HepG2 (cell line): ENCODE measurements around the gene MYO10. TPM values are rescaled to one million over a fixed set of nuclear protein-coding genes. Genes with fewer than 3 reads are reported as not detected.

Source experiments
- ATAC-seq: fragments of 200-7000 bp; cut with Tn5 transposase; 3 replicates; pipeline ENCODE4 v1.9.1; 2020; ENCODE audit warnings: mild to moderate bottlenecking, moderate library complexity
- BruUV-seq: library from RNA; stranded (reverse); fragments of 400-500 nt; replicated peaks from 2 replicates; lab custom pipeline; 2021; lab: Mats Ljungman, UMichigan
- CTCF ChIA-PET: fragments of 300-600 bp; formaldehyde crosslinking; extraction: SDS; loops from one replicate; lab custom pipeline; 2021; ENCODE audit warnings: low total read pairs, inconsistent platforms, low intra/inter-chr PET ratio; lab: Yijun Ruan, JAX
- POLR2A ChIA-PET: fragments of 350-600 bp; sonication (Branson Sonifier 250); formaldehyde crosslinking; loops from one replicate; lab custom pipeline; 2020; ENCODE audit warnings: antibody characterized with exemption, inconsistent platforms; lab: Yijun Ruan, JAX
- DNase-seq: peaks from one replicate; pipeline ENCODE4 v3.0.0-alpha.2; 2015; ENCODE audit warnings: low spot score
- FAIRE-seq: peaks from 3 replicates; lab custom pipeline; 2011; peaks lifted over from hg19 to GRCh38; lab: Jason Lieb, UNC
- H2AFZ ChIP-seq: one replicate; pipeline ENCODE4 v1.6.1; 2011; ENCODE audit warnings: low read length, inconsistent platforms
- H3K27ac ChIP-seq: fragments of 300-600 bp; 3 replicates; pipeline ENCODE4 v1.8.0; 2011; ENCODE audit warnings: mixed run types, mild to moderate bottlenecking, mixed read lengths, low read length, inconsistent platforms; ENCODE audit not compliant: insufficient read depth; ENCODE audit errors: extremely low read length
- H3K27me3 ChIP-seq, 2 experiments: fragments of 200-600 bp in 1 of 2; 2 replicates in 1 of 2; 3 replicates in 1 of 2; pipeline versions ENCODE4 v1.6.0 to v1.8.0; 2011; ENCODE audit warnings: low read length in 2 of 2, mild to moderate bottlenecking in 2 of 2, moderate library complexity in 2 of 2, inconsistent platforms in 1 of 2; ENCODE audit not compliant: insufficient read depth in 2 of 2, control insufficient read depth in 1 of 2
- H3K36me3 ChIP-seq, 2 experiments: fragments of 200-600 bp in 1 of 2; replicated peaks in 1 of 2; 2 replicates in 1 of 2; 3 replicates in 1 of 2; pipeline versions ENCODE4 v1.5.1 to v1.8.0; 2011; ENCODE audit warnings: low read length in 2 of 2, inconsistent platforms in 1 of 2; ENCODE audit not compliant: insufficient read depth in 2 of 2, control insufficient read depth in 1 of 2
- H3K4me1 ChIP-seq: 2 replicates; pipeline ENCODE4 v1.5.1; 2012; ENCODE audit warnings: low read length, inconsistent platforms; ENCODE audit not compliant: insufficient read depth
- H3K4me2 ChIP-seq: 2 replicates; pipeline ENCODE4 v1.6.0; 2011; ENCODE audit warnings: low read depth, low read length, inconsistent platforms
- H3K4me3 ChIP-seq, 3 experiments: fragments of 200-600 bp in 1 of 3; sonication (generic), shearing (Covaris generic) in 1 of 3; replicated peaks in 1 of 3; 2 replicates each; pipeline ENCODE4 v1.5.1; 2011 to 2016; ENCODE audit warnings: low read length in 3 of 3, inconsistent platforms in 2 of 3, low read depth in 2 of 3, mild to moderate bottlenecking in 2 of 3, control low read depth in 1 of 3, mixed read lengths in 1 of 3; ENCODE audit not compliant: insufficient read depth in 1 of 3
- H3K79me2 ChIP-seq: one replicate; pipeline ENCODE4 v1.6.1; 2011; ENCODE audit warnings: low read length, inconsistent platforms; ENCODE audit not compliant: insufficient read depth
- H3K9ac ChIP-seq: 2 replicates; pipeline ENCODE4 v1.6.0; 2011; ENCODE audit warnings: mild to moderate bottlenecking, low read depth, low read length, inconsistent platforms; ENCODE audit not compliant: insufficient read depth
- H3K9me3 ChIP-seq: 2 replicates; pipeline ENCODE4 v1.5.1; 2012; ENCODE audit warnings: mild to moderate bottlenecking, low read length
- H4K20me1 ChIP-seq: 2 replicates; pipeline ENCODE4 v1.6.0; 2011; ENCODE audit warnings: inconsistent platforms, mild to moderate bottlenecking, low read length, moderate library complexity; ENCODE audit not compliant: insufficient read depth
- ATF6 ChIP-seq: sonication (generic); formaldehyde crosslinking; conservative IDR thresholded peaks from 2 replicates; pipeline ENCODE4 v1.4.0; 2020; ENCODE audit warnings: missing genetic modification reagents
- FOXK2 ChIP-seq: fragments of 450-650 bp; IDR thresholded peaks from 2 replicates; pipeline ENCODE4 v1.6.1; 2016
- ZBTB10 ChIP-seq: sonication (generic); formaldehyde crosslinking; IDR thresholded peaks from 2 replicates; pipeline ENCODE4 v1.4.0; 2020; ENCODE audit warnings: missing genetic modification reagents, borderline replicate concordance
- ZNF281 ChIP-seq: sonication (generic); formaldehyde crosslinking; IDR thresholded peaks from 2 replicates; pipeline ENCODE4 v1.4.0; 2020; ENCODE audit warnings: missing genetic modification reagents, borderline replicate concordance
- ZSCAN29 ChIP-seq: sonication (generic); formaldehyde crosslinking; conservative IDR thresholded peaks from 2 replicates; pipeline ENCODE4 v1.4.0; 2020; ENCODE audit warnings: mild to moderate bottlenecking, missing genetic modification reagents
- WGBS: methylation state at CpG from one replicate; pipeline ENCODE4 v1.1.6; 2017; ENCODE audit warnings: low lambda C conversion rate; 5-methylcytosine and 5-hydroxymethylcytosine counted together
- in situ Hi-C: cut with HindIII; loops from 2 replicates; pipeline ENCODE4 v1.10.0; 2017; ENCODE audit warnings: low pct_unique_long_range_greater_than_20kb; ENCODE audit not compliant: extremely low pct_ligation_motif_present
- intact Hi-C: fragments of 100-400 bp; cut with micrococcal nuclease; formaldehyde crosslinking; loops from one replicate; pipeline ENCODE4 v1.10.0; 2022; ENCODE audit not compliant: unreplicated experiment
- polyA plus RNA-seq, 8 experiments: library from polyadenylated mRNA; depleted of rRNA in 3 of 8; stranded (reverse) in 7 of 8; unstranded in 1 of 8; fragments of >200 nt; fragmentation: Illumina TruSeq in 4 of 8; extraction: Trizol in 4 of 8; gene quantifications; 2 replicates each; pipeline versions ENCODE4 v1.2.1 to v1.2.3, GENCODE V29; 2011 to 2016; ENCODE audit warnings: low read depth in 4 of 8, missing spikeins in 1 of 8, mixed read lengths in 1 of 8; ENCODE audit not compliant: insufficient read depth in 1 of 8
- total RNA-seq, 5 experiments: library from RNA; depleted of rRNA; stranded (reverse); fragments of >200 nt; fragmentation: Illumina TruSeq; extraction: Trizol; gene quantifications; 2 replicates each; pipeline ENCODE4 v1.2.3, GENCODE V29; 2016; ENCODE audit warnings: low read depth in 1 of 5
- TF ChIP-seq, protein P1 (sequence below): sonication (generic); formaldehyde crosslinking; IDR thresholded peaks from 2 replicates; pipeline ENCODE4 v1.5.1; 2020; ENCODE audit warnings: missing genetic modification reagents, mild to moderate bottlenecking, borderline replicate concordance
- TF ChIP-seq, protein P2 (sequence below): sonication (generic); formaldehyde crosslinking; IDR thresholded peaks from 2 replicates; pipeline ENCODE4 v1.5.0; 2020; ENCODE audit warnings: mild to moderate bottlenecking, missing genetic modification reagents, borderline replicate concordance

MYO10 gene
- total and polyA plus RNA-seq, 2 of the 13 experiments (the other 11 are each of a cell fraction or from before 2014, with no cell fraction given), result 4.5 to 14.0 TPM

- ATAC-seq (no peak), DNase-seq (no peak), FAIRE-seq (no peak)
- no peaks in the 10 kb centered on the region for H4K20me1 ChIP-seq
- no peaks in the 10 kb centered on the region for H3K79me2 ChIP-seq
- H3K9ac ChIP-seq, result no peak overlapping the region
- H3K4me3 ChIP-seq, result no peak overlapping the region
- no peaks in the 10 kb centered on the region for H3K9me3 ChIP-seq
- H3K4me1 ChIP-seq, result peaks cover 29% of the 10 kb centered on the region
- in situ Hi-C loops (no loop called here), intact Hi-C loops (no loop called here)
- no peaks in the 10 kb centered on the region for H3K27me3 ChIP-seq
- no peak overlapping the region for H3K27ac ChIP-seq
- H2AFZ ChIP-seq, result no peak overlapping the region
- no TSS peak for BruUV-seq
- ChIA-PET POLR2A (no interaction called here), CTCF (no interaction called here)
- no peak overlapping the region for H3K4me2 ChIP-seq
- 86% methylated on average over 12 of the region's 12 CpGs for WGBS
- no peaks in the 10 kb centered on the region for H3K36me3 ChIP-seq
- TF ChIP-seq FOXK2 (no peak), ZSCAN29 (CRISPR knock-in tag) (no peak), ZBTB10 (CRISPR knock-in tag) (no peak), ZNF281 (CRISPR knock-in tag) (no peak), ATF6 (no peak)
- TF ChIP-seq, protein P1, sequence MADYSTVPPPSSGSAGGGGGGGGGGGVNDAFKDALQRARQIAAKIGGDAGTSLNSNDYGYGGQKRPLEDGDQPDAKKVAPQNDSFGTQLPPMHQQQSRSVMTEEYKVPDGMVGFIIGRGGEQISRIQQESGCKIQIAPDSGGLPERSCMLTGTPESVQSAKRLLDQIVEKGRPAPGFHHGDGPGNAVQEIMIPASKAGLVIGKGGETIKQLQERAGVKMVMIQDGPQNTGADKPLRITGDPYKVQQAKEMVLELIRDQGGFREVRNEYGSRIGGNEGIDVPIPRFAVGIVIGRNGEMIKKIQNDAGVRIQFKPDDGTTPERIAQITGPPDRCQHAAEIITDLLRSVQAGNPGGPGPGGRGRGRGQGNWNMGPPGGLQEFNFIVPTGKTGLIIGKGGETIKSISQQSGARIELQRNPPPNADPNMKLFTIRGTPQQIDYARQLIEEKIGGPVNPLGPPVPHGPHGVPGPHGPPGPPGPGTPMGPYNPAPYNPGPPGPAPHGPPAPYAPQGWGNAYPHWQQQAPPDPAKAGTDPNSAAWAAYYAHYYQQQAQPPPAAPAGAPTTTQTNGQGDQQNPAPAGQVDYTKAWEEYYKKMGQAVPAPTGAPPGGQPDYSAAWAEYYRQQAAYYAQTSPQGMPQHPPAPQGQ (CRISPR knock-in tag), result no peak
- TF ChIP-seq, protein P2, sequence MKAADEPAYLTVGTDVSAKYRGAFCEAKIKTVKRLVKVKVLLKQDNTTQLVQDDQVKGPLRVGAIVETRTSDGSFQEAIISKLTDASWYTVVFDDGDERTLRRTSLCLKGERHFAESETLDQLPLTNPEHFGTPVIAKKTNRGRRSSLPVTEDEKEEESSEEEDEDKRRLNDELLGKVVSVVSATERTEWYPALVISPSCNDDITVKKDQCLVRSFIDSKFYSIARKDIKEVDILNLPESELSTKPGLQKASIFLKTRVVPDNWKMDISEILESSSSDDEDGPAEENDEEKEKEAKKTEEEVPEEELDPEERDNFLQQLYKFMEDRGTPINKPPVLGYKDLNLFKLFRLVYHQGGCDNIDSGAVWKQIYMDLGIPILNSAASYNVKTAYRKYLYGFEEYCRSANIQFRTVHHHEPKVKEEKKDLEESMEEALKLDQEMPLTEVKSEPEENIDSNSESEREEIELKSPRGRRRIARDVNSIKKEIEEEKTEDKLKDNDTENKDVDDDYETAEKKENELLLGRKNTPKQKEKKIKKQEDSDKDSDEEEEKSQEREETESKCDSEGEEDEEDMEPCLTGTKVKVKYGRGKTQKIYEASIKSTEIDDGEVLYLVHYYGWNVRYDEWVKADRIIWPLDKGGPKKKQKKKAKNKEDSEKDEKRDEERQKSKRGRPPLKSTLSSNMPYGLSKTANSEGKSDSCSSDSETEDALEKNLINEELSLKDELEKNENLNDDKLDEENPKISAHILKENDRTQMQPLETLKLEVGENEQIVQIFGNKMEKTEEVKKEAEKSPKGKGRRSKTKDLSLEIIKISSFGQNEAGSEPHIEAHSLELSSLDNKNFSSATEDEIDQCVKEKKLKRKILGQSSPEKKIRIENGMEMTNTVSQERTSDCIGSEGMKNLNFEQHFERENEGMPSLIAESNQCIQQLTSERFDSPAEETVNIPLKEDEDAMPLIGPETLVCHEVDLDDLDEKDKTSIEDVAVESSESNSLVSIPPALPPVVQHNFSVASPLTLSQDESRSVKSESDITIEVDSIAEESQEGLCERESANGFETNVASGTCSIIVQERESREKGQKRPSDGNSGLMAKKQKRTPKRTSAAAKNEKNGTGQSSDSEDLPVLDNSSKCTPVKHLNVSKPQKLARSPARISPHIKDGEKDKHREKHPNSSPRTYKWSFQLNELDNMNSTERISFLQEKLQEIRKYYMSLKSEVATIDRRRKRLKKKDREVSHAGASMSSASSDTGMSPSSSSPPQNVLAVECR (CRISPR knock-in tag), result no peak
These were observed 129.2 kb downstream of the MYO10 start for GRCh38 chr5:16806711-16807546.
